ENCODE measurements around the gene DIP2C.

DIP2C gene

DNA sequence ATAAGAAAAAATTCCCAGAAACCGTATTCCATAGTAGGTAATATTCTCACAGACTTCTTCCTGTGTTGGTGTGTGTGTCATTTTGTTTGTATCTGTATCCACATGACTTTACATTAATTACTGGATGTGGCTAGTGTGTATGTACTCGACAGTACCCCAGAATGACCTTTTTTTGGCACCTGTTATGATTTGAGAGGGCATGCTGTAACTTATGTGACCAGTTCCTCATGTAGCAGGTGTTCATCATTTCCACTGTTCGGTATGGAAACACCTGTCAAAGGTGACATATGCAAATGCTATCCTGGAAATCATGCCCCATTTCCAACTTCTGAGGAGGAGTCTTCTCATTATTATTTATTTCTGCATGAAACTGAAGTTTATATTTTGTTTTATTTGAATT is 464.9 kb downstream of the DIP2C start:
- DNase-seq (ENCODE audit: low spot score), result no peak

All from kidney tubule cell (primary cell).